Muscle of leg (tissue), 11 donors: ENCODE results near the gene ZNF491. TPM values are rescaled to one million over a fixed set of nuclear protein-coding genes. Genes with fewer than 3 reads are reported as not detected.
"Not testable (repeated sequence)": the region's sequence is repeated elsewhere in the genome, so short reads cannot be mapped to it uniquely, and the experiment has no call there.

Experiments used
- DNase-seq: peaks from one replicate; pipeline ENCODE4 v3.0.0; 2013
- H3K27ac ChIP-seq: one replicate; pipeline ENCODE4 v1.5.1; 2013; ENCODE audit warnings: mild to moderate bottlenecking, low read length, control low read depth
- H3K27me3 ChIP-seq: one replicate; pipeline ENCODE4 v1.6.1; 2013; ENCODE audit warnings: low read length; ENCODE audit not compliant: control insufficient read depth, insufficient read depth
- H3K36me3 ChIP-seq: one replicate; pipeline ENCODE4 v1.6.1; 2013; ENCODE audit warnings: low read length; ENCODE audit not compliant: control insufficient read depth, insufficient read depth
- H3K4me1 ChIP-seq: one replicate; pipeline ENCODE4 v1.6.1; 2013; ENCODE audit warnings: low read length; ENCODE audit not compliant: control insufficient read depth, insufficient read depth
- H3K4me3 ChIP-seq: one replicate; pipeline ENCODE4 v1.5.1; 2013; ENCODE audit warnings: low read length, control low read depth
- H3K9me3 ChIP-seq: replicated peaks from 2 replicates; pipeline ENCODE4 v1.6.1; 2013; ENCODE audit warnings: low read depth, low read length; ENCODE audit not compliant: control insufficient read depth
- WGBS: methylation state at CpG from one replicate; pipeline ENCODE4 v1.1.5; 2013; ENCODE audit warnings: missing lambda C conversion rate; ENCODE audit not compliant: insufficient coverage; 5-methylcytosine and 5-hydroxymethylcytosine counted together
- polyA plus RNA-seq, 8 donors: library from polyadenylated mRNA; unstranded; fragments of 120-200 nt; gene quantifications; one replicate each; pipeline versions ENCODE4 v1.2.1 to v1.2.3, GENCODE V29; 2013; ENCODE audit warnings: inconsistent platforms in 1 of 8, low replicate concordance in 1 of 8; ENCODE audit not compliant: insufficient read length in 8 of 8, insufficient read depth in 1 of 8
- total RNA-seq: library from RNA; stranded (reverse); fragments of 120-200 nt; gene quantifications from one replicate; pipeline ENCODE4 v1.2.4, GENCODE V29; 2013

ZNF491 gene
- total and polyA plus RNA-seq, 9 donors = 1.9 to 4.8 (median 2.6) TPM

DNA sequence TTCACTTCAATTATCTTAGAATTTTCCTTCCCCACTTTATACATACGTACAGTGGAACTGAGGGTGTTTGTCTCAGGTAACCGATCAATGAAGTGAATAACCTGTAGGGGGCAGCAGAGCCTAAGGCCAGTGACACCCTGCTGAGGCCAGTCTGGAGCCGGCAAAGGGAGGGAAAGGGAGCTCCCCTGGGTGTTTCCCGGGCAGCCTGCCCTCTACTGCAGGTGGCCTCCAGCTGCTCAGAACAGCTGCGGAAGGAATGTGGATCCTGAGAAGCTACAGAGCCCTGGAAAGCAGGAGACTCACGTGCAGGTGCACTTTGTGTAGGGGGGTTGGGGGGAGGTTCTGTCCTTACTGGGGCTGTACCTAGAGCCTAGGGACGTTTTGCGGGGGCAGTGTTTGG, 832 bp upstream of the ZNF491 start:
- peak; percentile 91 for DNase-seq
- 6% methylated on average over 7 of the region's 8 CpGs for WGBS
- Histone ChIP-seq H3K4me3 (no peak overlapping the region), H3K36me3 (no peaks in the 10 kb centered on the region), H3K9me3 (peaks cover 2% of the 10 kb centered on the region), H3K27ac (peak overlapping the region; percentile 90), H3K4me1 (peaks cover 19% of the 10 kb centered on the region), H3K27me3 (no peaks in the 10 kb centered on the region)

DNA sequence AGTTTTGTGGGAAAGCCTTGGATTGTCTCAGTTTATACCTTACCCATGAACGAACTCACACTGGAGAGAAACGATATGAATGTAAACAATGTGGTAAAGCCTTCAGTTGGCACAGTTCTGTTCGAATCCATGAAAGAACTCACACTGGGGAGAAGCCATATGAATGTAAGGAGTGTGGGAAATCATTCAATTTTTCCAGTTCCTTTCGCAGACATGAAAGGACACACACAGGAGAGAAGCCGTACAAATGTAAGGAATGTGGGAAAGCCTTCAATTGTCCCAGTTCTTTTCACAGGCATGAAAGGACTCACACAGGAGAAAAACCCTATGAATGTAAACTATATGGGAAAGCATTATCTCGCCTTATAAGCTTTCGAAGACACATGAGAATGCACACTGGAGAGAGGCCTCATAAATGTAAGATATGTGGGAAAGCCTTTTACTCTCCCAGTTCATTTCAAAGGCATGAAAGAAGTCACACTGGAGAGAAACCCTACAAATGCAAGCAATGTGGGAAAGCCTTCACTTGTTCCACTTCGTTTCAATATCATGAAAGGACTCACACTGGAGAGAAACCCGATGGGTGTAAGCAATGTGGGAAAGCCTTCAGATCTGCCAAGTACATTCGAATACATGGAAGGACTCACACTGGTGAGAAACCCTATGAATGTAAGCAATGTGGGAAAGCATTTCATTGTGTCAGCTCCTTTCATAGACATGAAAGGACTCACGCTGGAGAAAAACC, 8.2 kb downstream of the ZNF491 start:
- peaks cover 43% of the 10 kb centered on the region for H3K9me3 ChIP-seq
- H3K27ac ChIP-seq = no peak overlapping the region
- H3K4me1 ChIP-seq = no peaks in the 10 kb centered on the region
- DNase-seq = no peak
- WGBS = no CpG with 5 or more reads among the region's 11 CpGs
- no peaks in the 10 kb centered on the region for H3K27me3 ChIP-seq
- H3K36me3 ChIP-seq = peaks cover 27% of the 10 kb centered on the region
- no peak overlapping the region for H3K4me3 ChIP-seq

DNA sequence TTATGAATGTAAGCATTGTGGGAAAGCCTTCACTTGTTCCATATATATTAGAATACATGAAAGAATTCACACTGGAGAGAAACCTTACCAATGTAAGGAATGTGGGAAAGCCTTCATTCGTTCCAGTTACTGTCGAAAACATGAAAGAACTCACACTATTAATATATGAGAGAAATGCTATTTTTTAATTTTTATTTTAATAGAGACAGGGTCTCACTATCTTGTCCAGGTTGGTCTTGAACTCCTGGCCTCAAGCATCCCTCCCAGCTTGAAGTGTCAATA, 8.7 kb downstream of the ZNF491 start:
- no CpG with 5 or more reads among the region's 2 CpGs for WGBS
- H3K27me3 ChIP-seq = no peaks in the 10 kb centered on the region
- peaks cover 42% of the 10 kb centered on the region for H3K9me3 ChIP-seq
- no peak for DNase-seq
- H3K27ac ChIP-seq = no peak overlapping the region
- H3K36me3 ChIP-seq = peaks cover 27% of the 10 kb centered on the region
- H3K4me3 ChIP-seq = no peak overlapping the region
- no peaks in the 10 kb centered on the region for H3K4me1 ChIP-seq

DNA sequence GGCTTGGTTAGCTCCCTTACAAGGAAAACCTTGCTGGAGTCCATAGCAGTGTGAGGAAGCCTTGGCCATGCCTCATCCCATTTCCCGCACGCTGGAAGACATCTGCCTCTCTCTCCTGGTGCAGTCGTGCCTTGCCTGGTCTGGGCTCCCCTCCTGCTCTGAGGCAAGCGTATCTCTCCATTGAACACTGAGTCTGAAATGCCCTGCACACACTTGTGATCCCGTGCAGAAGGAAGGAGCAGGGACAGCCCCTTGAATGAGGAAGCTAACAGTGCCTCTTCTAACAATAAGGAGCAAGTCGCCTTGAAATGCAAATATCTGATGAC, 15.3 kb downstream of the ZNF491 start:
- Histone ChIP-seq H3K36me3 (no peaks in the 10 kb centered on the region), H3K4me1 (peaks cover 6% of the 10 kb centered on the region), H3K27ac (peak overlapping the region; percentile 95), H3K4me3 (peak overlapping the region; percentile 88), H3K27me3 (no peaks in the 10 kb centered on the region), H3K9me3 (peaks cover 3% of the 10 kb centered on the region)
- DNase-seq = no peak
- whole genome bisulfite sequencing = 0% methylated on average over 4 of the region's 6 CpGs

DNA sequence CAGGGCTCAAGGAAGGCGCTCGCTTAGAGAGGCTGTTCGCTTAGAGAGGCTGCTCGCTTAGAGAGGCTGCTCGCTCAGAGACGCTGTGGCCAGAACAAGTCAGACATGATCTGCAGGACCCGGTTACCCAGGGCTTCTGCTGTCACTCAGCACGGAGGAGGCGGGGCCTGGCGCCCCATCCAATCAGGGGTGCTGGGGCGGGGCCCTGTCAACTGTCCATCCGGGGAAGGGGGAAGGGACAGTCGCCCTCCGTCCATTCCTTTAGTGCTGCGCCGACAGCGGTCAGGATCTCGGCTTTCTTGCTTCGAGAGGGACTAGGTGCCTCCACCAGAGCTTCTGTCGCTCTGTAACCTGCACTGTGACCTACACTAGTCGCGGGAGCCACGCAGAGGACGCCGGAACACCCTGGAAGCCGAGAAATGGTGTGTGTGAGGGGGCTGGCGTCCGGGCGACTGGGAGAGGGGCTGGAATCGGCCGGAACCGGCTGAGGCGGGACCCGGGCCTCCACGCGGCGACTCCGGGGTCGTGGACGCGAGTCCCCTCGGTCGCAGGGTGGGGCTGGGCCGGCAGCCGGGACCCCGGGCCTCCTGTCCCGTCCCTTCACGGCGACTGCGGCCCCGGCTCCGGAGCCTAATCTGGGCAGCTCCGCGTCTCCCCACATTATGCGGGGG, 15.8 kb downstream of the ZNF491 start, which contains the start of gene ZNF440:
Gene ZNF440 (plus strand): TSS at position 245 of the 671 bp plus-strand sequence. CDS start 175 bp downstream, at position 420.
- H3K4me1 ChIP-seq = peaks cover 6% of the 10 kb centered on the region
- no peaks in the 10 kb centered on the region for H3K27me3 ChIP-seq
- H3K4me3 ChIP-seq = peak within 1 kb of the TSS; percentile 88
- peak within 1 kb of the TSS; percentile 95 for H3K27ac ChIP-seq
- no peaks in the 10 kb centered on the region for H3K36me3 ChIP-seq
- WGBS = under 1% methylated on average over 53 of the region's 55 CpGs
- DNase-seq = peak; percentile 97
- H3K9me3 ChIP-seq = peaks cover 2% of the 10 kb centered on the region

DNA sequence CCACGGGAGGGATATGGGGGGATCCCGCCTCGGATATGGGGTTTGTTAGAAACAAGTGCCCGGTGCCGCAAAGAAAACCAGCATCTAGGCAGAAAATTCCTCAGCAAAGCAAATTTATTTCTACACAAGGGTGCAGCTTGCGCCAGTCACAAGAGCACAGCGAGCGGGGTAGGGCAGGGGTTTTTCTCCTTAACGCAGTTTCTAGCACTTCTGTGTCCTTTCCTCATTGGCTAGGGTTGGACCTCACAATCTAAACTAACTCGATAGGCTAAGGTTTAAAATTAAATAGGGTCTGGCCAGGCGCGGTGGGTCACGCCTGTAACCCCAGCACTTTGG, 16.3 kb downstream of the ZNF491 start:
- 0% methylated on average over 1 of the region's 13 CpGs for WGBS
- peaks cover 6% of the 10 kb centered on the region for H3K4me1 ChIP-seq
- no peaks in the 10 kb centered on the region for H3K27me3 ChIP-seq
- H3K27ac ChIP-seq = peak overlapping the region; percentile 95
- DNase-seq = peak; percentile 21
- peak overlapping the region; percentile 88 for H3K4me3 ChIP-seq
- H3K9me3 ChIP-seq = no peaks in the 10 kb centered on the region
- no peaks in the 10 kb centered on the region for H3K36me3 ChIP-seq

DNA sequence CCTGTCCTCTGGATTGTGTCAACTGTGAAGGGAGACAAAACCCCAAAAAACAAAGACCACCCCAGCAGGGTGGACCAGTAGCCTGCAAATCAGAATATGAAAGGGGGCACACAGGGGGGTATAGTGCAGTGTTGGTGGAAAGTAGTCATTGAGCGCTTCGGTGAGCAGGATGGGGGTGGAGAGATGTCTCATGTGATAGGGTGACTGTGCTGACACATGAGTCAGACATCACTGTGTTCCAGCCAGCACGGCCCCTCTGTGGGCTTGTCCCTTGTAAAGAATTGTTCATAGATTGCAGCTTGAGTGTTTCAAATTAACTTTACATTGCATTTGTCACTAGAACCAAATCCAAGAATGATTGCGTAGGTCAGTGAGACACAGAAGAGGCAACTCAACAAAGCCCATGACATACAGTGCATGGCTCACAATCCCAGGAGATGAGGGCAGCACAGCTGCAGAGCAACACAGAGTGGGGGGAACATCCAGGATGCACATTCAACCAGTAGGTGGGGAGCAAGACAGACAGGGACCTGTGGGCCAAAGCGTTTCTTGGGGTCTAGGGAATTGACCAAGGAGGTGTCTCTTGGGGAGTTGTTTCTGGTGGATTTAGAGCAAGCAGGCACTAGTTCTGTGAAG, 23.3 kb downstream of the ZNF491 start:
- H3K4me1 ChIP-seq = no peaks in the 10 kb centered on the region
- H3K9me3 ChIP-seq = peaks cover 9% of the 10 kb centered on the region
- H3K27me3 ChIP-seq = no peaks in the 10 kb centered on the region
- H3K4me3 ChIP-seq = no peak overlapping the region
- WGBS = 90% methylated on average over 3 of the region's 5 CpGs
- H3K36me3 ChIP-seq = peaks cover 12% of the 10 kb centered on the region
- no peak for DNase-seq
- H3K27ac ChIP-seq = no peak overlapping the region

DNA sequence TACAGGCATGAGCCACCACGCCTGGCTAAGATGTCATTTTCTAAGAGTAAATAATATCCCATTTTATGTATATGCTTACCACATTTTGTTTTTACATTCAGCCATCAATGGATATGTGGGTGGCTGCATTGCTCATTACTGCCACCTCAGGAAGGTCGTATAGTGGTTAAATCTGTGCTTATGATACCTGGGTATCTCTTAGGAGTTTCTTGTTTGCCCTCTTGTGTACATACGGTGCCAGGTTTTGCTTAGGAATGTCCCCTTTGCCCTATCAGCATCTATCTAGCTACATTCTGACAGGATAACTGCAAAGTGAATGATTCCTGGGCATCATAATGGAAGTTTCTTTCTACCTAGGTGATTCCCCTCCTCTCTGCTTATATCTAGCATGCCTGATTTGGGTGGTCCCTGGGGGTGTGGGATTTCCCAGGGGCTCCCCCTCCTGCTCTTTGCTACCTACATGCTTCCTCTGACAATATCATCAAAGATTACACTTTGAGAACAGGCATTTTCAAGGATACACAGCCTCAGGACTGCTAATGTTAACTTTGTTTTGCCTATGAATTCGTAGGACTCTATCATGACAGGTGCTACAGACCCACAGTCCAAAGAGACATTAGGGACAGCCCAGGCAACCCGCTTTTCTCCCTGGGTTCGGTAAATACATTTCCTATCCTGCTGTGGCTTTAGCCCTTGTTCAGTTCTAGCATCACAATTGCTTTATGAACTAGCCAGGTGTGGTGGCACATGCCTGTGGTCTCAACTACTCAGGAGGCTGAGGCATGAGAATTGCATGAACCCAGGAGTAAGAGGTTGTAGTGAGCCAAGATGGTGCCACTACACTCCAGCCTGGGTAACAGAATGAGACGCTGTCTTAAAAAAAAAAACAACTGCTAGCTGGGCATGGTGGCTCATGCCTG, 30.9 kb downstream of the ZNF491 start:
- not testable (repeated sequence) for H3K27me3 ChIP-seq, H3K4me1 ChIP-seq, H3K27ac ChIP-seq, DNase-seq, H3K4me3 ChIP-seq
- Histone ChIP-seq H3K36me3 (peaks cover 31% of the 10 kb centered on the region), H3K9me3 (peaks cover 45% of the 10 kb centered on the region)
- WGBS = 100% methylated on average over 2 of the region's 7 CpGs

DNA sequence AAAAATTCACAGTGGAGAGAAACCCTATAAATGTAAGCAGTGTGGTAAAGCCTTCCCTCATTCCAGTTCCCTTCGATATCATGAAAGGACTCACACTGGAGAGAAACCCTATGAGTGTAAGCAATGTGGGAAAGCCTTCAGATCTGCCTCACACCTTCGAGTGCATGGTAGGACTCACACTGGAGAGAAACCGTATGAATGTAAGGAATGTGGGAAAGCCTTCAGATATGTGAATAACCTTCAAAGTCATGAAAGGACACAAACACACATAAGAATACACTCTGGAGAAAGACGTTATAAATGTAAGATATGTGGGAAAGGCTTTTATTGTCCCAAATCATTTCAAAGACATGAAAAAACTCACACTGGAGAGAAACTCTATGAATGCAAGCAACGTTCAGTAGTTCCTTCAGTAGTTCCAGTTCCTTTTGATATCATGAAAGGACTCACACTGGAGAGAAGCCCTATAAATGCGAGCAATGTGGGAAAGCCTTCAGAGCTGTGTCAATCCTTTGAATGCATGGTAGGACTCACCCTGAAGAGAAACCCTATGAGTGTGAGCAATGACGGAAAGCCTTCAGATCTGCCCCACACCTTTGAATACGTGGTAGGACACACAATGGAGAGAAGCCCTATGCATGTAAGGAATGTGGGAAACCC, 34.1 kb downstream of the ZNF491 start:
- H3K9me3 ChIP-seq = peaks cover 47% of the 10 kb centered on the region

More for the DNA sequence above, 34.1 kb downstream of the ZNF491 start:
- Histone ChIP-seq H3K27me3 (no peaks in the 10 kb centered on the region), H3K4me1 (no peaks in the 10 kb centered on the region), H3K27ac (no peak overlapping the region), H3K36me3 (peaks cover 32% of the 10 kb centered on the region), H3K4me3 (no peak overlapping the region)
- 93% methylated on average over 3 of the region's 8 CpGs for WGBS
- no peak for DNase-seq
